MM.1S (cell line): ENCODE measurements around the gene CDC25A.
"Not testable (repeated sequence)": the region's sequence is repeated elsewhere in the genome, so short reads cannot be mapped to it uniquely, and the experiment has no call there.

Experiments
- DNase-seq: peaks from one replicate; pipeline ENCODE4 v3.0.0-alpha.2; 2015
- H2AFZ ChIP-seq: fragments of 300-600 bp; sonication (generic); 2 replicates; pipeline ENCODE4 v1.6.0; 2016; ENCODE audit warnings: antibody characterized with exemption, low read length
- H3F3A ChIP-seq: fragments of 300-600 bp; sonication (generic); 2 replicates; pipeline ENCODE4 v1.6.1; 2016; ENCODE audit warnings: mild to moderate bottlenecking, antibody characterized with exemption, low read length, moderate library complexity, mixed read lengths; ENCODE audit not compliant: insufficient read depth
- H3K27ac ChIP-seq: fragments of 300-600 bp; sonication (generic); 2 replicates; pipeline ENCODE4 v1.5.1; 2016; ENCODE audit warnings: mild to moderate bottlenecking, low read length
- H3K27me3 ChIP-seq: fragments of 300-600 bp; sonication (generic); replicated peaks from 2 replicates; pipeline ENCODE4 v1.6.0; 2016; ENCODE audit warnings: low read length; ENCODE audit not compliant: insufficient read depth
- H3K36me3 ChIP-seq: fragments of 300-600 bp; sonication (generic); replicated peaks from 2 replicates; pipeline ENCODE4 v1.6.1; 2016; ENCODE audit warnings: mild to moderate bottlenecking, low read length, mixed read lengths; ENCODE audit not compliant: insufficient read depth
- H3K4me1 ChIP-seq: fragments of 300-600 bp; sonication (generic); 2 replicates; pipeline ENCODE4 v1.6.1; 2016; ENCODE audit warnings: low read length, mixed read lengths
- H3K4me2 ChIP-seq: fragments of 300-600 bp; sonication (generic); 2 replicates; pipeline ENCODE4 v1.6.0; 2016; ENCODE audit warnings: low read depth, low read length
- H3K4me3 ChIP-seq: fragments of 300-600 bp; sonication (generic); 2 replicates; pipeline ENCODE4 v1.5.1; 2016; ENCODE audit warnings: low read length, mixed read lengths
- H3K79me2 ChIP-seq: fragments of 300-600 bp; sonication (generic); 2 replicates; pipeline ENCODE4 v1.6.1; 2016; ENCODE audit warnings: mixed run types, low read length, mixed read lengths
- H3K9ac ChIP-seq: fragments of 300-600 bp; sonication (generic); 2 replicates; pipeline ENCODE4 v1.6.1; 2016; ENCODE audit warnings: low read length, mixed read lengths
- H3K9me2 ChIP-seq: fragments of 300-600 bp; sonication (generic); replicated peaks from 2 replicates; pipeline ENCODE4 v1.6.1; 2016; ENCODE audit warnings: mild to moderate bottlenecking, low read length, mixed read lengths; ENCODE audit not compliant: insufficient read depth
- H3K9me3 ChIP-seq: fragments of 300-600 bp; sonication (generic); replicated peaks from 2 replicates; pipeline ENCODE4 v1.6.1; 2016; ENCODE audit warnings: mild to moderate bottlenecking, low read length, mixed read lengths; ENCODE audit not compliant: insufficient read depth
- H4K20me1 ChIP-seq: fragments of 300-600 bp; sonication (generic); 2 replicates; pipeline ENCODE4 v1.6.1; 2016; ENCODE audit warnings: mild to moderate bottlenecking, low read length, moderate library complexity, mixed read lengths; ENCODE audit not compliant: insufficient read depth
- EZH2 ChIP-seq: fragments of 300-600 bp; sonication (generic); optimal IDR thresholded peaks from 2 replicates; pipeline ENCODE3; 2017; ENCODE audit warnings: low read depth, mild to moderate bottlenecking, antibody characterized with exemption, low read length, mixed read lengths
- EZH2phosphoT487 ChIP-seq: fragments of 300-600 bp; sonication (generic); IDR thresholded peaks from 2 replicates; pipeline ENCODE4 v1.6.1; 2018; ENCODE audit warnings: antibody characterized with exemption, low read length
- TF ChIP-seq, protein P1 (sequence below): fragments of 300-600 bp; sonication (generic); IDR thresholded peaks from 2 replicates; pipeline ENCODE4 v1.5.1; 2016; ENCODE audit warnings: antibody characterized with exemption, low read length, mixed read lengths

CDC25A gene

DNA sequence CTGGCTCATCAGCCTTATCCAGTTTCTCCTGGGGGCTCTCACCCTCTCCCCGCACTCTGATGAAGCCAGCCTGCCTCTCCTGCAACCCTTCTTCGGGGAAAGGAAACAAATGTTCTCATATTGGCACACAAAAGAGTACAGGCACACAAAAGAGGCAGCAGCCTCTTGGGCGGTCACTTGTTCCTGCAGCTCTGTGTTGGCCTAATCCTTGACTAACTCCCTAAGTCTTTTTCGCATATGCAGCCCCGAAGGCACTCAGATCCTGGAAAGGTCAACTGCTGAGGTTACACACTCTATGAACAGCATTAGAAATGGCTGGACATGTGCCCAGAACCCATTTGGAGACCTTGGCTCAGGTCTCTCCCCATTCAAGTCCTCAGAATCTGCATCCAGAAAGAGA, 27.7 kb upstream of the CDC25A start:
- no peaks in the 10 kb centered on the region for H4K20me1 ChIP-seq
- H3K27me3 ChIP-seq, result no peaks in the 10 kb centered on the region
- no peak overlapping the region for H3K4me3 ChIP-seq
- no peaks in the 10 kb centered on the region for H3K36me3 ChIP-seq
- TF ChIP-seq, protein P1, sequence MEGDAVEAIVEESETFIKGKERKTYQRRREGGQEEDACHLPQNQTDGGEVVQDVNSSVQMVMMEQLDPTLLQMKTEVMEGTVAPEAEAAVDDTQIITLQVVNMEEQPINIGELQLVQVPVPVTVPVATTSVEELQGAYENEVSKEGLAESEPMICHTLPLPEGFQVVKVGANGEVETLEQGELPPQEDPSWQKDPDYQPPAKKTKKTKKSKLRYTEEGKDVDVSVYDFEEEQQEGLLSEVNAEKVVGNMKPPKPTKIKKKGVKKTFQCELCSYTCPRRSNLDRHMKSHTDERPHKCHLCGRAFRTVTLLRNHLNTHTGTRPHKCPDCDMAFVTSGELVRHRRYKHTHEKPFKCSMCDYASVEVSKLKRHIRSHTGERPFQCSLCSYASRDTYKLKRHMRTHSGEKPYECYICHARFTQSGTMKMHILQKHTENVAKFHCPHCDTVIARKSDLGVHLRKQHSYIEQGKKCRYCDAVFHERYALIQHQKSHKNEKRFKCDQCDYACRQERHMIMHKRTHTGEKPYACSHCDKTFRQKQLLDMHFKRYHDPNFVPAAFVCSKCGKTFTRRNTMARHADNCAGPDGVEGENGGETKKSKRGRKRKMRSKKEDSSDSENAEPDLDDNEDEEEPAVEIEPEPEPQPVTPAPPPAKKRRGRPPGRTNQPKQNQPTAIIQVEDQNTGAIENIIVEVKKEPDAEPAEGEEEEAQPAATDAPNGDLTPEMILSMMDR, result no peak
- TF ChIP-seq EZH2, result no peak
- TF ChIP-seq EZH2phosphoT487, result no peak
- H3K27ac ChIP-seq, result no peak overlapping the region
- H3K4me2 ChIP-seq, result no peak overlapping the region
- no peak overlapping the region for H2AFZ ChIP-seq
- no peaks in the 10 kb centered on the region for H3K4me1 ChIP-seq
- H3F3A ChIP-seq, result no peaks in the 10 kb centered on the region
- no peaks in the 10 kb centered on the region for H3K79me2 ChIP-seq
- no peaks in the 10 kb centered on the region for H3K9me3 ChIP-seq
- H3K9me2 ChIP-seq, result no peaks in the 10 kb centered on the region
- no peak for DNase-seq
- no peak overlapping the region for H3K9ac ChIP-seq

DNA sequence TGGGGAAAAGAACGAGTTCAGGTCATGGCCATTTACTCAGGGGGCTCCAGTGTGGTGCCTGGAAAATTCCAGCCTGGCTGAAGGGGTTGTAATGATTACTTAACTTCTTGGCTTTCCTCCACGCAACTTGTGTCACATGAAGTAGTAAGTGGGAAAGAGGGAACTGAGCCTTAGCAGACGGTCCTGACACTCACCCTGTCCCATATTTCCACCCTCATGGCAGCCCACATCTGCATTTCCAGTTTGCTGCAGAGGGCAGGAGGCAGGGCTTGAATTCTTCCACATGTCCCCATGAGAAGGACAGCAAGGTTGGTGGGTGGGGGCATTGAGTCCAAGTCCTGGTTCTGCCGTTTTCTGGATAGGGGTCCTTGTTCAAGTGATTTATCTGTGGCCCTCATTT, 27.2 kb upstream of the CDC25A start:
- Histone ChIP-seq H3K36me3 (no peaks in the 10 kb centered on the region), H3K27ac (no peak overlapping the region), H4K20me1 (no peaks in the 10 kb centered on the region), H3K9ac (no peak overlapping the region), H3K9me2 (no peaks in the 10 kb centered on the region), H3F3A (no peaks in the 10 kb centered on the region), H3K4me1 (no peaks in the 10 kb centered on the region), H3K4me3 (no peak overlapping the region), H3K27me3 (no peaks in the 10 kb centered on the region), H3K4me2 (no peak overlapping the region), H3K9me3 (no peaks in the 10 kb centered on the region), H2AFZ (no peak overlapping the region), H3K79me2 (no peaks in the 10 kb centered on the region)
- TF ChIP-seq EZH2phosphoT487 (no peak), EZH2 (no peak)
- no peak for DNase-seq

DNA sequence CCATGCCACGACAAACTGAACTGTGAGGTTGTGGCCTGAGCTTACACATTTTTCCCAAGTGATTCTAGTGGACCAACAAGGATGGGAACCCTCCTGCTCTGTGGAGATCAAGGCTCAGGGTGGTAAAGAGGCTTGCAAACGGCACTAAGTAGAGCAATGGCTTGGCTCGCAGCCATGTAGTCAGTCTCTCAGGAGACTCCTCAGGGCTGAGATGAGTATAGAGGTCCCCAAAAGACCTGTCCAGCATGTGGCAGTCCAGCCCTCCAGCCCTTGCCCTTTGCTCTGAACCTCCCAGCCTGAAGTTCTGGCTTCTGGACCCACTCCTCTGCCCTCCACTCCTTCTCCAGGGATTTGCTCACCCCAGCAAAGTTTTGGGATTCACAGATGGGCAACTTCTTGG, 26.8 kb upstream of the CDC25A start:
- no peaks in the 10 kb centered on the region for H3F3A ChIP-seq

DNA sequence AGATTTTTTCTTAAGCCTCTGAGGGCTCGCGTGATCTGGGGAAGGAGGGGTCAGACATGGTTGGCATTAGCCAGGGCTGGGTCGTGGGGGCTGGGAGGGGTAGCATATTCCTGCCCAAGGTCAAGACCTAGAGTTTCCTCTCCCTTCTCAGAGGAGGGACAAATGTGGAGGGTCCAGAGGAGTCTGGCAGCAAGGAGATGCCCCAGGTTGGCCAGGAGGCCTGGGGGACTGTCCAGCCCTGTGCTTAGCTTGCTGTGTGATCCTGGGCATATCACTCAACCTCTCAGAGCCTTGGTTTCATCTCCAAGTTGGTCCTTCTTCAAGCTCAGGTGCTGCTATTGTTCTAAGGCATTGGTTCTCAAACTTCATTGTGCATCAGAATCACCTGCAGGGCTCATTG, 26.0 kb upstream of the CDC25A start:
- Histone ChIP-seq H2AFZ (no peak overlapping the region), H4K20me1 (no peaks in the 10 kb centered on the region), H3F3A (no peaks in the 10 kb centered on the region), H3K27me3 (no peaks in the 10 kb centered on the region), H3K9ac (no peak overlapping the region), H3K4me3 (no peak overlapping the region), H3K9me2 (no peaks in the 10 kb centered on the region), H3K9me3 (no peaks in the 10 kb centered on the region), H3K79me2 (no peaks in the 10 kb centered on the region), H3K4me2 (no peak overlapping the region), H3K4me1 (no peaks in the 10 kb centered on the region), H3K36me3 (no peaks in the 10 kb centered on the region), H3K27ac (no peak overlapping the region)
- TF ChIP-seq, protein P1, result no peak
- TF ChIP-seq EZH2, result no peak
- no peak for TF ChIP-seq EZH2phosphoT487
- no peak for DNase-seq

More for the DNA sequence above, 26.8 kb upstream of the CDC25A start:
- no peaks in the 10 kb centered on the region for H3K79me2 ChIP-seq
- H3K9ac ChIP-seq, result no peak overlapping the region
- no peaks in the 10 kb centered on the region for H3K4me1 ChIP-seq
- H3K27me3 ChIP-seq, result no peaks in the 10 kb centered on the region
- no peak overlapping the region for H3K27ac ChIP-seq
- H3K36me3 ChIP-seq, result no peaks in the 10 kb centered on the region
- TF ChIP-seq EZH2, result no peak
- TF ChIP-seq EZH2phosphoT487, result no peak
- TF ChIP-seq, protein P1, result no peak
- no peaks in the 10 kb centered on the region for H3K9me2 ChIP-seq
- no peak for DNase-seq
- H4K20me1 ChIP-seq, result no peaks in the 10 kb centered on the region
- no peak overlapping the region for H2AFZ ChIP-seq
- H3K9me3 ChIP-seq, result no peaks in the 10 kb centered on the region
- H3K4me3 ChIP-seq, result no peak overlapping the region
- H3K4me2 ChIP-seq, result no peak overlapping the region

DNA sequence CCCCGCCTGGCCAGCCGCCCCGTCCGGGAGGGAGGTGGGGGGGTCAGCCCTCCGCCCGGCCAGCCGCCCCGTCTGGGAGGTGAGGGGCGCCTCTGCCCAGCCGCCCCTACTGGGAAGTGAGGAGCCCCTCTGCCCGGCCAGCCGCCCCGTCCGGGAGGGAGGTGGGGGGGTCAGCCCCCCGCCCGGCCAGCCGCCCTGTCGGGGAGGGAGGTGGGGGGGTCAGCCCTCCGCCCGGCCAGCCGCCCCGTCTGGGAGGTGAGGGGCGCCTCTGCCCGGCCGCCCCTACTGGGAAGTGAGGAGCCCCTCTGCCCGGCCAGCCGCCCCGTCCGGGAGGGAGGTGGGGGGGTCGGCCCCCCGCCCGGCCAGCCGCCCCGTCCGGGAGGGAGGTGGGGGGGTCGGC, 23.6 kb upstream of the CDC25A start:
- not testable (repeated sequence) for H3K36me3 ChIP-seq, H3K79me2 ChIP-seq, H3K9me3 ChIP-seq, H3K4me2 ChIP-seq, H3K27ac ChIP-seq, H2AFZ ChIP-seq, DNase-seq, H3K4me1 ChIP-seq, H4K20me1 ChIP-seq, H3K4me3 ChIP-seq, H3F3A ChIP-seq, H3K27me3 ChIP-seq, H3K9ac ChIP-seq, H3K9me2 ChIP-seq

DNA sequence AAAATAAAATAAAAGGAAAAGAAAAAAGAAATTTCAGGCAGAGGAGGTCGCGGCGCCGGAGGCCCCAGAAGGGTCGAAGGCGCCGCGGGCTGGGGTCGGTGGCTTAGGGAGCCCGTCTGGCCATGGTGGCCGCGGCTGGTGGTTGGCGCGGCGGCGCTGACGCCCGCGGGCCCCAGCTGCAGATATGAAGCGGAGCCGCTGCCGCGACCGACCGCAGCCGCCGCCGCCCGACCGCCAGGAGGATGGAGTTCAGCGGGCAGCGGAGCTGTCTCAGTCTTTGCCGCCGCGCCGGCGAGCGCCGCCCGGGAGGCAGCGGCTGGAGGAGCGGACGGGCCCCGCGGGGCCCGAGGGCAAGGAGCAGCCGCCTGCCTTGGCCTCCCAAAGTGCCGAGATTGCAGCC, 22.3 kb upstream of the CDC25A start:
- not testable (repeated sequence) for H3K4me1 ChIP-seq

More for the DNA sequence above, 22.3 kb upstream of the CDC25A start:
- H3K27ac ChIP-seq, H3K4me2 ChIP-seq, H3K9me2 ChIP-seq, H3K27me3 ChIP-seq, DNase-seq, H3K79me2 ChIP-seq, H3F3A ChIP-seq, H4K20me1 ChIP-seq, H3K4me3 ChIP-seq, H2AFZ ChIP-seq, H3K9ac ChIP-seq, H3K9me3 ChIP-seq, H3K36me3 ChIP-seq: not testable (repeated sequence)
